ENCODE results near the gene CC2D2B.
"Not testable (repeated sequence)": the region's sequence is repeated elsewhere in the genome, so short reads cannot be mapped to it uniquely, and the experiment has no call there.

CC2D2B gene

GRCh38 chr10:95907456-95908253, at the start of gene CC2D2B:
TSS of gene CC2D2B (plus strand) at chr10:95907975. CDS start at chr10:95911324, 3,349 bp downstream.
- peak; percentile 36 to 69 (median 60) for DNase-seq (ENCODE audit: low read depth in 4 of 4, low spot score in 1 of 4)

DNA sequence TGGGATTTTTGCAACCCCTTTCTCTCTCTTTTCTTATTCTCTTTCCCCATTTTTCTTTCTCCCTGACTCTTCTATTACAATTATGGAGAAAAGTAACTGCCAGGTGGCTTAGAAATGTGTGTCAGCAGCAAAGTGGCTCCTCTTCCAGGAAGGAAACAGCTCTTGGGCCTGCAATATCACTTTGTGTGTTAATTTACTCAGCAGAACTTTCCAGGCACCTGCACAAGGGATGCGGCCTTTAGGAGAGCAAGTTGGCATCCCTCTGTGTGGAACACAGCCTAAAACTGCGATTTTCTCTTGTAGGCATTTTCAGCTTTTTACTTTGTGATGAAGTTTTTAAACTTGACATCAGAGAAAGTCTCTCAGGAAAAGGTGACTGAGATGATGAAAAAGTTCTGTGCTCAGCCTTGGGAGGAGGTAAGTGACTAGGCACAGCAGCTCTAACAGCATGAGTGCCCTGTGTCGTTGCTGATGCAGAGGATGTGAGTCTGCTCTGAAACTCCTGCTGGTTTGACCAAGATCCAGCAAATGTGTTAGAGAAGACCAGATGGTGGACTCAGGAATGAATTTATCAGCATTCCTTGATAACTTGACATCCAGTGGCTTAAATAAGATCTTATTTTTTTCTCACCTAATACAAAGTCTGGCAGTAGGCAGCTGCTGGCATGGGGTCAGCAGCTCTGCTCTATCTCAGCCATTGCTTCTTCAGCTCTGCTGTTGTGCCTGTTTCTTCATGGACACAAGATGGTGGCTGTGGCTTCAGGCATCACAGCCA, 47.4 kb upstream of the CC2D2B start:
- DNase-seq (ENCODE audit: low read depth in 4 of 4, low spot score in 1 of 4), result no peak

GRCh38 chr10:95861386-95861785, 46.4 kb upstream of the CC2D2B start:
- DNase-seq (ENCODE audit: low read depth in 4 of 4, low spot score in 1 of 4), result no peak

DNA sequence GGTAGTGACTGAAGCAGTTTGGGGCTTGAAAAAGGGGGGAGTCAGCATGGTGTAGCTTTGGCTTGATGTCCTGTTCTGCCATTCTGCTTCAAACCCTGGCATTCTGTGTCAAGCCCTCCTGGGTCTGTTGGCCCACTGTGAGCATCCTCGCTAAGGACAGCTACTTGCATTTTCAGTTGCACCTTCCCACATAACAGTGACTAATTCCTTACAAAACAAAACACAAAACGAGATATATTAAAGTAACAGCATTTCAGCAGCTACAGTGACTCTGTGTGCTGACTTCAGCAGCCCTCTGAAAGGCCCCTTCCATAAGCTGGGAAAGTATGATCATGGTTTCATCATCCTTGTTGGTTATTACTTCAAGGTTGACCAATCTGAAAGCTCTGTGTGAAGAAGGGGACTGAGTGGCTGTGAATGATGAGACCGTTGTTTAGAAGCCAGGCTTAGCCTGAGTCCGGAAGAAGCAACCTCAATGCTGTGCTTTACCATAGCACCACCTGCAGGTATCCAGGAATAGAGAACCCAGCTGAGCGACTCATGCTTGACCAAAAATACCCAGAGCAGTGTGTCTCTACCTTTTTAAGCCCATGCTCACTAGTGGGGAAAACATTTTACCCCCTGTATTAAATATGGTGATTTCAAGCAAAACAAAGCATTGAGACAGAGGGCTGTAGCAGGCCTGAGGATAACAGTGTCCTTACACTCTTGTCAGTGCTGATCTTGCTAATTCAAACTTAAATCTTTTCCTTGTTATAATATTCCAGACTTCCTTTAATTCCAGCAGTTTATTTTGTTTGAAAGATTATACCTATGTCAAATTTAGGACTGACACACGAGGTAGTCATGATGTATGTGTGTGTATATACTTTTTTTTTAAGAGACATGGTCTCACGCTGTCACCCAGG, 42.6 kb upstream of the CC2D2B start:
- DNase-seq (ENCODE audit: low read depth in 4 of 4, low spot score in 1 of 4), result no peak

DNA sequence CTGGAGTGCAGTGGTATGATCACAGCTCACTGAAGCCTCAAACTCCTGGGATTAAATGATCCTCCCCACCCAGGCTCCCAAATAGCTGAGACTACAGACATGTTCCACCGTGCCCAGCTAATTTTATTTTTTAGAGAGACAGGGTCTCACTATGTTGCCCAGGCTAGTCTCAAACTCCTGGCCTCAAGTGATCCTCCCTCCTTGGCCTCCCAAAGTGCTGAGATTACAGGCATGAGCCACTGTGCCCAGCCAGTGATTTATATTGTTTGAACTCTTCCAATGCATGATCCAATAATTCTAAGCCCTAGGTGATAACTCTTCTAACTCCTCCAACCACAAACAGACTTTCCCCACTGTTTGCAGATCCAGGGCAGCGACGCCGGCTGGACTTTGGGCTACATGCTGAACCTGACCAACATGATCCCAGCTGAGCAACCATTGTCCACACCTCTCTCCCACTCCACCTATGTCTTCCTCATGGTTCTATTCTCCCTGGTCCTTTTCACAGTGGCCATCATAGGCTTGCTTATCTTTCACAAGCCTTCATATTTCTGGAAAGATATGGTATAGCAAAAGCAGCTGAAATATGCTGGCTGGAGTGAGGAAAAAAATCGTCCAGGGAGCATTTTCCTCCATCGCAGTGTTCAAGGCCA, 41.8 kb upstream of the CC2D2B start:
- no peak for DNase-seq (ENCODE audit: low read depth in 4 of 4, low spot score in 1 of 4)

GRCh38 chr10:95866467-95866842, 41.3 kb upstream of the CC2D2B start:
- no peak for DNase-seq (ENCODE audit: low read depth in 4 of 4, low spot score in 1 of 4)

- no peak for DNase-seq (ENCODE audit: low read depth in 4 of 4, low spot score in 1 of 4)
Measured at GRCh38 chr10:95867866-95868265, 39.9 kb upstream of the CC2D2B start.

DNA sequence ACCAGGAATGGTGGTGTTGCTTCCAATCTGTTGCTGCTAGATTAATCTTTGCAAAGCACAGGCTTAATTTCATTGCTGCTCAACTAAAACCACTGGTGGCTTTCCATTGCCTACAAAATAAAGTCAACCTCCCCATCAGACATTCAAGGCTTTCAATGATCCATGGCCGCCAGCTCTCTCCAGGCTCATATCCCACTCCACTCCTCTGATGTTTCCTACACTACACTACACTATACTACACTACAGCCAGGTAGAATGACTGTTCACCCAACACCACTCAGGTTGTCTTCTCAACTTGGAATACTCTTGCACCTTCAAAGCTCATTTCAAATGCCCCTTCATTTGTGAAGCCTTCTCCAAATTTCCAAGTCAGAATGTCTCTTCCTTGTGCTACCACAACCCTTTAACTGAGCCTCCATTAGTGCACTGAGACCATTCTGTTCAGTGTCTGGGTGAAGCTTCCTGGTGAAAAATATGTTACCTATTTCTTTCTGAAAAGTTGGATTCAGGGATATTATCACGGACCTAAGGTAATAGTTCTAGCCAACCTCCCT, 35.5 kb upstream of the CC2D2B start:
- no peak for DNase-seq (ENCODE audit: low read depth in 4 of 4, low spot score in 1 of 4)

GRCh38 chr10:95873139-95873538, 34.6 kb upstream of the CC2D2B start:
- DNase-seq (ENCODE audit: low read depth in 4 of 4, low spot score in 1 of 4), result no peak

GRCh38 chr10:95873651-95874050, 34.1 kb upstream of the CC2D2B start:
- no peak for DNase-seq (ENCODE audit: low read depth in 4 of 4, low spot score in 1 of 4)

GRCh38 chr10:95874783-95875182, 33.0 kb upstream of the CC2D2B start:
- DNase-seq (ENCODE audit: low read depth in 4 of 4, low spot score in 1 of 4), result not testable (repeated sequence)

DNA sequence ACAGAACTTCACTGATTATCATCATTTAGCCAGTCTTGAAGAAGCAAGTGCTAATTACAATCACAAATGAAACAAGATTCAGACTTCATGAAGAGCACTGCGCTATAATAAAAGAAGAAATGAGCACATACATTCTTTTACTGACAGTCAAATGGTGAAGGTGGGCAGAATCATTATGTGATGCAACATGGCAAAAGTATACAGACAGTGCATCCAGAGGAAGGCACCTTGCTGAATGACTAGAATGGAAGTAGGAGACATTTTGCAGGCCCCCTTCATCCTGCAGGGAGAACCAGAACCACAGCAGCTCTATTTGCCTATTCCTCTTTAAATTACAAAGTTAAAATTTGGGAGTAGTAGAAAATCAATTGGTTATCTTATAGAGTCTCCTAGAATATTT, 31.0 kb upstream of the CC2D2B start:
- no peak for DNase-seq (ENCODE audit: low read depth in 4 of 4, low spot score in 1 of 4)

DNA sequence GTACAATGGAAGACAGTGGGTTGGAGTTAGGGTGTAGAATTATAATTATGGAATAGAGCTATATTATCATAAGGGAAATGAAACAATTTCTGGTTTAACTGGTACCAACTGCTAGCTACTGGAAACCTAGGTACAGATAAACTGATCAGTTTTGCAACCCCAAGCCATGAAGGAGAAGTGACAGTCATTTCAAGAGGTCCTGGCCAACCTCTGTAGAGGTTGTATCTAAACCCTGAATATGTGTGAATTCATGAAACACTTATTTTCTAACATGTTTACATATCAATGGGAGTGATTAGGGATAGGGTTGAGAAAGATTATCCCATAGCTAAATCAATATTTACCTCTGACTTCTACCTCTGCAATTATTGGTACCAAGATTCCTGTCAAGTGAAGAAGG, 29.9 kb upstream of the CC2D2B start:
- DNase-seq (ENCODE audit: low read depth in 4 of 4, low spot score in 1 of 4), result no peak

- DNase-seq (ENCODE audit: low read depth in 4 of 4, low spot score in 1 of 4), result no peak
Measured at GRCh38 chr10:95880704-95881103, 27.1 kb upstream of the CC2D2B start.

- no peak for DNase-seq (ENCODE audit: low read depth in 4 of 4, low spot score in 1 of 4)
Measured at GRCh38 chr10:95881316-95881715, 26.5 kb upstream of the CC2D2B start.

DNA sequence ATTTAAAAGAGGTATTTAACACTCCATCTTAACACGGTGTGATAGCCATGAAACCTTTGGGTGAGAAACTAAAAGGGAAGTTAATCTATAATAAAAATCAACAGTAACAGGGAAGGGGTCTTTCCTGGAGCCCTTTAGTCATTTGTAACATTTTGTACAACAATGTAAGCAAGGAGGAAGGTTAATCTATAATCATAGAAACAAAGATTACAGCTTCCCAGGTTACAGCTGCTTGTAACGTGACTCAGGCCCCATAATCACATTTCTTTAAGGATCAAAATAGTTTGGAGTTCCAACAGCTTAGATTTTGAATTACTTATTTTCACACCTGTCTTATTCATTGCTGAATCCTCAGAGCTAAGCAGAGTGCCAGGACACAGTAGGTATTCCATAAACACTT, 17.9 kb upstream of the CC2D2B start:
- no peak for DNase-seq (ENCODE audit: low read depth in 4 of 4, low spot score in 1 of 4)

DNA sequence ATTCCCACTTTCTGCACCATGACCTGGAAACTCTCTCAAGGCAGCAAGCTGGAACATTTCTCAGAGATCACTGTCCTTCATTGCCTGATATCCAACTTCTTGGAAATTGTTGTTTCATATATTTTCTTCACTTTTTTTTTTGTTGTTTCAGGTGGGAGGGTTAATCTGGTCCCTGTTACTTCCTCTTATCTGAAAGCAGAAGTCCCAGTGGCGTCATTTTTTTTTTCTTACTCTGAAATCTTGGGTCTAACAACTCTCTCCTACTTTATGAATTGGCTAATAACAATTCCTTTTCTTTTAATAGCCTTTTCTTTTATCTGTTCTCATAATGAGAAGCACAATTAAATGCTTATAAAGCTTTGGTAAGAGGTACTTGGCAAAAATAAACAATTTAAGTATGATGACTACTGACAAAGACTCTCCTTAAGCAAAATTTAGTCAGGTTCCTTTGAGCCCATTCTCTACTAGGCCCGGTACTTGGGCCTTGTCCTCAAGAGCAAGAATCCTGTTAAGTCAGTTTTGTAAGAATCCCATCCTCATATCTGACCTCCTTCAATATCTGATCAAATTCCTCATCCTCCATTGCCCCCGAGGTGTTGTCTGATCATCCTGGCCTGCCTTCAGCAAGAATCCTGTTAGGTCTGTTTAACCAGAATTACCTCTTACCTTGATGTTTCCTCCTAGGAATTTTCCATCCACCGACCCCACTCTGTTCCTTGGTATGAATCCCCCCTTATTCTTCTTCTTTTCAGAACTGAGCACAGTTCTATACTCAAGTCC, 11.5 kb upstream of the CC2D2B start:
- no peak for DNase-seq (ENCODE audit: low read depth in 4 of 4, low spot score in 1 of 4)

- not testable (repeated sequence) for DNase-seq (ENCODE audit: low read depth in 4 of 4, low spot score in 1 of 4)
Measured at GRCh38 chr10:95905897-95906580, 1.7 kb upstream of the CC2D2B start.
